Stimulated activated CD8-positive, alpha-beta memory T cell treated with anti-CD3 and anti-CD28 coated beads, Interleukin-2, amount 100 ng/mL, for 48 hours (primary cell): ENCODE results near the gene CFAP20.

ENCODE experiments used
- DNase-seq, 2 donors: peaks; one replicate each; pipeline ENCODE4 v3.0.0-alpha.2; 2020; ENCODE audit warnings: low read depth in 2 of 2

The CFAP20 gene

DNA sequence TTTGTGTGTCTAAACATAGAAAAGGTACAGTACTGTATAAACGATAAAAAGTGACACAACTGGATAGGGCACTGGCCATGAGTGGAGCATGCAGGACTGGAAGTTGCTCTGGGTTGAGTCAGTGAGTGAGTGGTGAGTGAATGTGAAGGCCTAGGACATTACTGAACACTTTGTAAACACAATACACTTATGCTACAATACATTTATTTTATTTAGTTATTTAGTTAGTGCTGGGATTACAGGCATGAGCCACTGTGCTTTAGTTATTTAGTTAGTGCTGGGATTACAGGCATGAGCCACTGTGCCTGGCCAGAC, 4.6 kb downstream of the CFAP20 start:
- DNase-seq: no peak

DNA sequence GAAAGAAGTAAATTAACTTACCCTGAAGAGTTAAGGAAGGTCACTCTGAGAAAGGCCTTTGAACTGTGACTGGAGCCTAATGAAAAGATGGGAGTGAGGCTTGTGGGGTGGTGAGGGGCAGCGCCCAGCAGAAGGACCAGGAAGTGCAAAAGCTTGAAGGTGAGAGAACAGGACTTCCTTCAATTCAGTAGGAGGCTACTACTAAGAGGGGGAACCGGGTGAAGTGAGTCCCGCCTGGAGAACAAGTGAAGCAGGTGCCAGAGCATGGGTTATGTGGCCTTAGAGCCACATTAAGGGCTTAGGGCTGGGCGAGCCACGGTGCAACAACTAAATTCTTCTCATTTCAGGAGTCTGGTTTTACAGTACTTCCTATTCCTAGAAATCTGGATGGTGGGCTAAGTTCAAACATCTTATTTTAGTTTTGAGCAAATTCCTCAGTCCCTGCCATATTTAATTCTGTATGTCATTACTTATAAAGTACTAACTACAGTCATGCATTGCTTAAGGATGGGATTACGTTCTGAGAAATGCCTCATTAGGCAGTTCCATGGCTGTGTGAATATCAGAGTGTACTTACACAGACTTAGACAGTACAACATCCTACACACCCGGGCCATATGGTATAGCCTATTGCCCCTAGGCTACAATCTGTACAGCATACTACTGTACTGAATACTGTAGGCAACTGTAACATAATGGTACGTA, 5.1 kb downstream of the CFAP20 start:
- no peak for DNase-seq

DNA sequence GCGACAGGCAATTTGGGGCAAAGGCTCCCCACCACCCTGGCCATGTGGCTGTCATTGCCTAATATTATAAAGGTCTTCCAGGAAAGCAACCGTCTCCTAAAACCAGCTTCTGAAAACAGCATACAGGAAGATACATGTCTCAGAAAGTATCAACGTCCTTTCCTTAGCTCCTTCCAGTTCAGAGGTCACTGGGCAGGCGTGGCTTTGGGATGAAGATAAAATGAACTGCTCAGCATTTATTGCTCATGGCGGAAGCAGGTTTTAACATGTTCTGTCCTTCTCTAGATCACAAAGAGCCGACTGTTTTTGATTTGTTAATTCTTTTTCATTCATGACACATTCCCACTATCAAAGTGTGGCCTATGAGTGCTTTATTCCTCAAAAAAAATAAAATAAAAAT, 8.0 kb downstream of the CFAP20 start:
- no peak for DNase-seq

DNA sequence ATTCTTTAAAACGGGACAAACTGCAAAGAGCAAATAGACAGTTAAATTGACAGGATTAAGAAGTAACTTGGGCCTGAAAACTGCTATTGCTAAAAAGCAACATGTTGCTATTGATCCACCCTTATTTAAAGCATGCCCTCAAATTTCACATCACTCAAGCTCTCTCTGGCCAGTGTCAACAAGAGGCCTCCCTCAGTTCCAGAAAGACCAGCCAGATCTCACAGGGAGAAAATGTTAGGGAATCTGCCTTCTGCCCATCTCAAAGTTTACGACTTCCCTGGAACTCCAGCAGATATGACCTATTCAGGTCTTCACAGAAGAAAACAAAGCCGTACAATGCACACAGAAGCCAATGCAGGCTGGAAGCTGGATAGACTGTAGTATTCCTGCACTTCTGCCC, 8.9 kb downstream of the CFAP20 start:
- no peak for DNase-seq

DNA sequence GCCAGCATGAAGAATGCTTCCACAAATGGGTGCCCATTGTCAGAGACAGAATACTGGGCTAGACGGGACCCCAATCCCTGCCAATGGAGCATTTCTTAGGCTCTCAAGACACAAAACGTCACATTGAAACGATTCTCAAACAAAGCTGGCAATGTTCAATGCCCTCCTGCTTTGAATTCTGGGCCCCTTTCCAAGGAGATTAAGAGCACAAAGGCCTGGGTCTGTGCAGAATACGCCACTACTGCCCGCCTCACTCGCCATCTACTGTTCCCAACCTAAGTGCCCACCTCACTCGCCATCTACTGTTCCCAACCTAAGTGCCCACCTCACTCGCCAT, 9.7 kb downstream of the CFAP20 start:
- DNase-seq: no peak

DNA sequence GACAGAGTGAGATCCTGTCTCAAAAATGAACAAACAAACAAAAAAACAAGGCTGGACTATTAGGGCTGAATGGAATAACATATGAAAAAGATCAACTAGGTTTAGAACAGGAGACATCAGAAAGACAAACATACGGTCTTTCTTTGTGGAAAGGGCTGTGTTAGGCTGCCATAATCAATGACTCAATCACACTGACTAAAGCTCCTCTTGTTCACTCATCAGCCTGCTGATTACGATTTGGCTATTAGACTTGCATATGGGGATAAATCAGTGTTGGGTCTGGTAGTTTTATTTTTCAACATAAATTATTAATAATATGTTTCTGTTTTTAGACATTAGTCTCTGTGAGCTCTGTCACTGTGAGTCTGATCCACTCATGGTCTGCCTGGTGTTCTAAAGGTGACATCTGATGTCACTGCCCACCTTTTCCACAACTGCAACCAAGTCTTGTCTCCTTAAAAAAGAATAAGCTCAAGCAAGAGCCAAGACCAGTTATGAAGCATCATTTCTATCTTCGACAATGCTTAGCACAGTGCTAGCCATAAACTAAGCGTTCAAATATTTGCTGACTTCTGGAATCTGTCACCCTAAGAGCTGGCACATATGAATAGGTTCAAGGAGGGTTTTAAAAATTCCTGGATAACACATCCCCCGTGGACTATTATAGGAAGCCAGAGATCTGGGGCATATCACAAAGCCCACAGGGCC, 10.2 kb downstream of the CFAP20 start:
- no peak for DNase-seq

DNA sequence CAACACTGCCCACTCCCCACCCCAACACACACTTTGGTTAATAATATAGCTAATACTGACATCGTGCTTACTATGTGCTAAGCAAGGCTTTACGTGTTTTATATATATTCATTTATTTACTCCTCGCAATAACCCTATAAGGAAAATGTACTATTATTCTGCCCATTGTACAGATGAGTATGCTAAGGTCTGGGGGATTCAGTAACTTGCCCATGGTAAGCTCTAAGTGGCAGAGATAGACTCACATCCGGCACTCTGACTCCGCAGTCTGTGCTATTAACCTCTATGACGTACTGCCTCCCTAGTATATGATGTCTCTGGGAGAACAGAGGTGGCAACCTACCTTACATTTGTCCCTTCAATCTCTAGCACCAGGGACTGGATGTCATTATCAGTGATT, 12.7 kb downstream of the CFAP20 start:
- DNase-seq: no peak

DNA sequence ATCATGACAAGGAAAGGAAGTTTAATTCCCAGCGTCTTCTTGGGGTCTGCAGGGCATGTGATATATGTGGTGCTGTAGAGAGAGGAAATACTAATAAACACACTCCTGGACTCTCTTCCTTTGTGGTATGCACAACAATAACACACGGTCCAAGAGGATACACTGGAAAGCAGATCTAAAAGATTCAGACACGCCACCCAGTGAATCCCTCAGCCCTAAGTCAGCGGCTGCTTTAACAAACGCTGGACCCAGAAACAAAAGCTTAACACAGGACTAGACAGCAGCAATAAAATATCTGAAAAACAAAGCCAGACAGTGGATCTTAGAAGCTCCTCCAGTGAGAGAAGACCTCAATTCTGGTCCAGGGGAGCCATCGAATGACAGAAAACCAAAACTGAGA, 13.1 kb downstream of the CFAP20 start:
- no peak for DNase-seq

DNA sequence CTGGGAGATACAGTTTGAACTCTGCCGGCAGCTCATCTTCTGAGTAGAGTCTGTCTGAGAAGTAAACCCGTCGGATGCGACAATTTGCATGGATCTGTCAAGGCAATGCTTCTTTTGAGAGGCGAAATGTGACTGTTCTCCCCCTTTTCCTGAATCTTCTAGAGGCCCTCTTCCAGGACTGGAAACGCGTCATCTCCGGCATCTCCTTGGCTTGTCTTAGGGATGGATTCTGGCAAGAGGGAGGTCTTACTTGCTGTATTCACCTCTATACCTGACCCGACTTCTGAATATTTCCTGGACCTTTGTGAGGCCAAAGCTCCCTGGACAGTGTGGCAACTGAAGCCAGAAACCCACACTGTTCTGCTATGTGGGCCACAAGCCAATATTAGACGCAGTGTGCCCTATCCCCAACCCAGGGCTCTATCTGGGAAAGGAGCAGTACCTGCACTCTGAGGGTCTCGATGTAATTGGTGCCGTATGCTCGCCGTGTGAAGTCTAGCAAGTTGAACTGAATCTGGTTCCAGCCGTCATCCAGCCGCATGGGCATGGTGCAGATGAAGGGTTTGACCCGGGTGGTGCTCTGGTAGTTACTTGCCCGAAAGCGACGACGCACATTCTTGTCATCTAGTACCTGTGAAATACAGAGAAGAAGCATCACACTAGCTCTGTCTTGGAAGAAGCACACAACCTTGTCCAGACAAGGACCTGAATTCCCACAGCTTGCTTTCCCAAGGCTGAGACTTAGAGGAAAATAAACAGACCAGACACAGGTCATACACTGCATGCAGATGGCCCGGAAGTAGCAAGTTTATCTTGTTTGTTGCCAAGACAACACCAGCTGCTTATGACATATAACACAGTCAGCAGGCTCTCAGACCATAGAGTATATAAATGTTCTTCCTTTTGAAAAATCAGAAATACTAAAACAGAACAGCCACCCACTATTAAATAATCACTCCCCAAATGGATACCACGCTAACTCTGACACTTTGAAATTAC, 14.1 kb downstream of the CFAP20 start:
- no peak for DNase-seq

DNA sequence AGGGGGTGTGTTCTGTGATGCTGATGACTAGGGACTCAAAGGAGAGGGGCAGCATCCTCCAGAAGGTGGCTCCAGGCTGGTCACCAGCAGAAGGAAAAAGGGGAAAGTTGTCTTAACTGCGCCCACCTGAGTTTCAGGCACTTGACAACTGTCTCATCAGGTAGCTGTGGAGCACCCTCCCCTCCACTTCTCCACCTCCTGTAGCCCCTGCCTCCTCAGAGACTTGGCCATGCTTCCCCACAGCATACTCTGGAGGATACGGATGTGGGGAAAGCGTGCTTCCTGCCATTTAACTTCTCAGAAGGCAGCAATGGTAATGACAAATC, 17.9 kb downstream of the CFAP20 start:
- no peak for DNase-seq

DNA sequence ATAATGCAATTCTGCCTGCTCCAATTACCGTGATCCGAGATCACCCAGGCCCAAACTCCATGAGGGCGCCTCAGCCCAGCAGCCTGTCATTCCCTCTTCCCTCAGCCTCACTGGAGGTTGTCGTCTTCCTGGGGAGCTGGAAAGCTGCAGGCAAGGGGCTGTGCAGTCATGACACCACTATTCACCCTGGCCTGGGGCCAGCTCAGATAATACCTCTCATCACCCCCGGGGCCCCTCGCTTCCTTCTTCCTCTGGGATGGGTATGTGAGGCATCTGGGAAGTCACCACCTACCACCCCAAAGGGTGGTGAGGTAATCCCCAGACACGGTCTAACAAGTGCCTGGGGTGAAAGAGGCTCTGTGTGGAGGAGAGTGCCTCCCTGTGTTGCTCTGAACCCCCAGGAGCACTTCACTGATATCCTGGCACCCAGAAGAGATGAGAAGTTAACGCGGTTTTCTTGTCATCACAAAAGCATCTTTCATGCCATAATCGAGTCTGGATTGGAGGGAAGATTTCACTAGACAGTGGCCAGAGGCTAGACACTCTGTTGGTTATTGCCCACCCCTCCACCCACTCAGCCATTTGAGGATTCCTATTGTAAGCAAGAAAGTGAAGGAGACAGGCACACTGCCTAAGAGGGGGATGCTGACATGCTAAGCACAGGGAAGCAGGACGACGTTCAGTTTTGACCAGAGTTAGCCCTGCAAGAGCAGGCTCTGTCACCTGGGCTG, 18.4 kb downstream of the CFAP20 start:
- no peak for DNase-seq

DNA sequence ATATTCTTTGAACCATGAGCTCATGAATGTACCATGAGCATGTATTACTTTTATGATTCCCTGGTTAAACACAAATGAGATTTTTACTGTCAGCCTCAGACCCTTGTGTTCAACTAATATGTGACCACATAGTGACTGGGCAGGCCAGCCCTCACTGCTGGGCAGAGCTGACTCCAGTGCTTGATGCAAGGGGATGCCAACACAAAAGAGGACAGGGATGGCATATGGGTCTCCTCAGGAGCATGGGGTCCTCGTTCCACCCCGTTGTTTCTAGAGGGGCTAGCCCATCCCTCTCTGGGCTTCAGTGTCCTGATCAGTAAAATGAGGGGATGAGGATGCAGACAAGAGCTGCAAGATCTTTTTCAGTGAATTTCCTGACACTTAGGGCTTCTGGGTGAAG, 19.3 kb downstream of the CFAP20 start:
- DNase-seq: no peak

DNA sequence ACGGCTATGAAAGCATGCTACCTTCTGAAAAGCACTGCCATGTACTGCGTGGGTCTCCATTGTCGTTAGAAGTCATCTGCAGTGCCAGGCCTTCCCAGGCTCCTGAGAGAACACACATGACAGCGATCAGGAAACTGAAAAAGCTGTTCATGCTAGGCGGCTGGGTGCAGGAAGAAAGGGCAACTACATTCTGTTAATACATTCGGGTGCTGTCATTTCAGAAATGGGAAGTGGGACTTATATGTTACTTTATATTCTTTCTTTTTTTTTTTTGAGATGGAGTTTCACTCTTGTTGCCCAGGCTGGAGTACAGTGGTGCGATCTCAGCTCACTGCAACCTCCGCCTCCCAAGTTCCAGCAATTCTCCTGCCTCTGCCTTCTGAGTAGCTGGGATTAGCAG, 19.9 kb downstream of the CFAP20 start:
- DNase-seq: no peak

DNA sequence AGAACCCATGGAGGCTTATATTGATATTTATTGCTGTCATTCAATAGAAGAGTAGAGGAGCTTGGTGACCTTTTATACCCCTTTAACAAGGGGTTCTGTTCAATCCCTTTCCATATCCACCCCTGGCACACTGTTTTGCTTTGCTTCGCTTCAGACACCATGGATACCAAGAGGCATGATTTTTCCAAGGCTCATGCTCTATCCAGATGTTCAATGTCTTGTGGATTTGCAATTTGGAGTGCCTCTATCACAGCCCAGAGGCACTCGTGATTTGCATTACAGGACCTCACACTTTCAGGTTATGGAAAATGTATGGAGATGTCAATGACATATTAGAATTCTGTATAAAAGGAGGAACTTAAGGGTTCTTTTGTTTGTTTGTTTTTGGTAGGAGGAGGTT, 21.5 kb downstream of the CFAP20 start:
- no peak for DNase-seq

DNA sequence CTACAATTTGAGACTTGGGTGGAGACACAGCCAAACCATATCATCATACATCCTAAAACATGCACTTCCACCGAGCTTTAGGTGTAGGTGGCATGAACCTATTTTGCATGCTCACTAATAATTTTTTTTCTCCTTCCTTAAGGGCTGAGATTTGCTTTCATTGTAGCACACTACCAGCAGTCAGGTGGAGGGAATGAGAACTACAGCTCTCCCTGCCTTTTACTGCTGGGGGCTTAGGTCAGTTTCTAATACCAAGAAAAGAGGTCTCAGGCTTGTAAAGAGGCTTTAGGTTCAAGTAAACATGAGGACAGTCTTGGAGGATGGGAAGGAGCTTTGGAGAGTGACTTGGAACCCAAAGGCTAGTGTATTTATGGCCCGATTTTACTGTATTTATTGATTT, 22.0 kb downstream of the CFAP20 start:
- no peak for DNase-seq

DNA sequence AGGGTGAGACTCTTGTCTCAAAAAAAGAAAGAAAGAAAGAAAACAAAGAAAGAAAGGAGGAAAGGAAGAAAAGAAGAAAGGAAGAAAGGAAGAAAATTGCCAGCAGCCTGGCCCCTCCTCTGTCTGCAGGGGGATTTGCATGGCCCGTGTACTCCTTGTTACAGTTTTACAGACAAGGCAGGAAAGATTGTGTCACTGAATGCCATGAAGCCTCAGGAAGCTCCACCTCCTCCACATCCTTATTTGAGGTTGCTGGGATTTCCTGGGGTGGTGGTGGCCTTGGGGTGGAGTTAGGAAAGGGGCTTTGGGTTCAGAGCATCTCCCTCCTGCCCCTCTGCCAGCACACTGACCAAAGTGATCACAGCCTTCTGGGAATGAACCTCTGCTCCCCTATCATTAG, 23.6 kb downstream of the CFAP20 start:
- no peak for DNase-seq

DNA sequence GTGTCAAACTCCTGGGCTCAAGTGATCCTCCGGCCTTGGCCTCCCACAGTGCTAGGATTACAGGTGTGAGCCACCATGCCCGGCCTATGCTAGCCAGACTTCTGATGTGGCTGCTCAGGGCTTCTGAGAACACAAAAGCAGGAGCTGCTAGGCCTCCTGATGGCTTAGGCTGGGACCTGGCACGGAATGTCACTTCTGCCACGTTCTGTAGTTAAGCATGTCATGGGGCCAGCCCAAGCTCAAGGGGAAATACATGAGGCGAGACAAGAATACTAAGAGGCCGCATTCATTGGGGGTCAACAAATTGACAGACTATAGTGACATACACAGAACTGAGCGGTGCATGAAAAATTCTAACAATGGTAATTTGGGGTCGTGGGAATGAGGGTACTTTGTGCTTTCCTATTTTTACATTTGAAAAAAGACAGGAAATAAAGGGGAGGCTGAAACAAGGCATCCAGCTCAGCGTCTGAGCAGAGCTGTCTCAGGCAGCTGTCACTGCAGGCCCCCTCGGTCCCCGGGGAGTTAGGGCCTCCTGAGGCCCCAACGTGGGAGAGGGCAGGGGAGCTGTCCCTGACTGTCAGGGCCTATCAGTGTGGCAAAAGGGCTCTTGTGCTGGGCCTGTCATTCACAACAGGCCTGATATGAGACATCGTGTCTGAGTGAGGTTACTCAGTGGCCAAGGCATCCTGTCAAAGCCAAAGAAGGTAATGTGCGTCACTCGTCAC, 26.4 kb downstream of the CFAP20 start:
- DNase-seq: no peak

DNA sequence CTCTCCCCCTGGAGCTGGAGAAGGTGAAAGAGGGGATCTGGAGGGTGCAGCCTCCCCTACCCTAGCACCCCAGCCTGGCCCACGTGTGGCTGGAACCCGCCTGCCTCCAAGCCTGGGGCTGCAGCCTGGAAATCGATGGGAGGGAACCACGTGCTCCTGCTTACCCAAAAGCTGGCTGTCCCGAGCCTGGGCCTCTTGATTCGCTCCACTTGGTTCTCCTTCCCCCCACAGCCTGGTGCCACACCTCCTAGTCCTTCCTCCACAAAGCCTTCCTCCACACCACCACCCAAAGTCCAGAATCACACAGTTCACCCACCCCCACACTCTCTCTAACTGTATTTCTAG, 29.3 kb downstream of the CFAP20 start:
- no peak for DNase-seq

DNA sequence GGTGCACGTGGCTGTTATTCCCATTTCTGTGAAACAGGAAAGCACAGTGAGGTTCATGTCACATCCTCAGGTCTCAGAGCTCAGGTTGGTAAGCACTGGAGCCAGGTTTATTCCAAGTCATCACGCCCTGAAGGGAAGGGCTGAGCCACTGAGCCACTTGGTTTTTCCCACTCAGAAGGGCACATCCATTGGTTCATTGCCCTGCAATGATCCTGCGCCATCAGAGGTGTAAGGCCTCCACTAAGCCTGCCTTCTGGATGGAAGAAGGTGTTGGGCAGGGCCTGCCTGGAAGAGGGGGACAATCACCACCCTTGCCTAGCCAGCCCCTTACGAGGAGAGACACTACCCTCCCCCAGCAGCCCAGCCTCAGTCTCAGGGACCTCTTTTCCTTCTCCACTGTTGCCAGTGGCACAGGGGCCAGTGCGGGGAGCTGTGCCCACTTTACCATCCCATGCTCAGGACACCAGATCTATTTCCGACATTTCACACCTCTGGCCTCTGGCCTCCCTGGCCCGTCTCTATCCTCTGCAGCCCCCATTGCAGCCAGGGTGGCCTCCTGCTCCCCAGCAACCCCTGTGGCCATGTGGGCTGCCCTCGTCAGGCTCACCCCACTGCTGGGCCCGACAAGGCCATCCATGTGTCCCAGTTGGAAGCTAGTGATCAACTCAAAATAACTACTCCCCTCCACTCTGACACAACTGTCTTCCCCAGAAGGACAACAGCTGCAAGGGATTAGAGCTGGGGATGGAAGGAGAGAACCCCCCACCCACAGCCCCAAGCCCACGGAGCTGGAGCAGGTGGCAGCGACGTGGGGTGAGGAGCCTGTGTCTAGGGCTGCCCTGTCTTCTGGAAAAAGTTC, 29.9 kb downstream of the CFAP20 start:
- no peak for DNase-seq

DNA sequence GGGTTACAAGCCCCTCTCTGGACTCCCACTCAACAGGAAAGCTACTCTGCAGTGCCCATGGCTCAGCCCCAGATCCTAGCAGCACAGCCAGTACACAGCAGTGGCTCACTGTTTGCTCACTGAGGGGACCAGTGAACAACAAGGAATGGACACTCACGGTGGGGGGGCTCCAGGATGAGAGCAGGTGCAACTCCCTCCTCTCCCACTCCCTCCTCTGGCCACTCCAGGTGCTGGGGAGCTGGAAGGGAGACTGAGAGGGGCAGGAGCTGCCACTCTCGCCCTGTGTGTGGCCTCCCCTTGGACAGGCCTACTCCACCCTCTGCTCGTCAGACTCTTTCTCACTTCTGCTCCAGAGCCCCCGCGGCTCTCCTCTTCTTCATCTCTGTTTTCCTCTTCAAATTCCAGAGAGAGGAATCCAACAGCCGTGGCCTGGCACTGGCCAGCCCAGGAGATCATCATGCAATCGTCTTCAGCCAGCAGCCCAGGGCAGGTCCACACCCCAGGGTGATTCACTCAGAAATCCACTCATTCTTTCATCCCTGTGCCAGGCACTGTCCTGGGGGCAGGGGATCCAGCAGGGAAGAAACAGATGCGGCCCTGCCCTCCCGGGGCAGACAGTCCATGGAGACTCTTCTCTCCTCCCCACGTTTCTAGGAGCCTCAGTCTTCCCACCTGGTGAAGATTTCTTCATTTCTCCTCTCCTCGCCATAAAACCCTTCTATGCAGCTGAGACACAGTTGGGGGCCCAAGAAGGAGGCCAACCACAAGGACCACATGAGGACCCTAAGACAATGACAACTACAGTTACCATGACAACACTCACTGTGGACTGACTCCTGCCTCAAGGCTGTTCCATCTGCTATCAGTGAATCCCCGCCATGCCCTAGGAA, 30.7 kb downstream of the CFAP20 start:
- no peak for DNase-seq
